Midbrain (tissue), 1 donor: ENCODE data around the gene PFKP.
A peak's percentile ranks its signal among the peaks of the same experiment; 100 is the strongest.
"Not testable (repeated sequence)": the region's sequence is repeated elsewhere in the genome, so short reads cannot be mapped to it uniquely, and the experiment has no call there.

Source experiments
- DNase-seq: peaks from one replicate; lab custom pipeline; 2025; lab: John Stamatoyannopoulos, UW

PFKP gene

DNA sequence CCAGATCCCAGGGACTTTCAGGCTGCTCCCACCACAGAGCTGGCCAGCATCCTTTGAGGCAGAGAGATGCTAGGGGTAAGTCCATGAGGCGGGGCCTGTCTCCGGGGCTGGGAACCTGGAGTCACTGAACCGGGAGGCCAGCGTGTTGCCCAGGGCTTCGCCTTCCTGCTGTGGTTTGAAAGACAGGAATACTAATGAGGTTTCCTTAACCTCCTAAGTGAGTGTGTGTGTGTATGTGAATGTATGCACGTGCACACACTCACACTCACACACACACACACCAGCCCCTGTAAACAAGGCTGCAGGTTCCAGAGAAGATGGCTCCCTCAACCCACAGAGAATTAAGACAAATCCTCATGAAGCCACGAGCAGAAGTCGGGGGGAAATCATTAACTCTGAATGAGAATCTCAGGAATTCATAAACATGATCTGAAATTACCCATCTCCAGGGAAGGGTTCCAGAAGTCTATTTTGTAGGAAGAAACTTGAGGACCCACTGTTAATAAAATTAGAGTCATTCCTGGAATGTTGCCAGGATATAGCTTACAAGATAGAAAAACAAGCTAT is 20.3 kb upstream of the PFKP start:
- DNase-seq, result no peak

DNA sequence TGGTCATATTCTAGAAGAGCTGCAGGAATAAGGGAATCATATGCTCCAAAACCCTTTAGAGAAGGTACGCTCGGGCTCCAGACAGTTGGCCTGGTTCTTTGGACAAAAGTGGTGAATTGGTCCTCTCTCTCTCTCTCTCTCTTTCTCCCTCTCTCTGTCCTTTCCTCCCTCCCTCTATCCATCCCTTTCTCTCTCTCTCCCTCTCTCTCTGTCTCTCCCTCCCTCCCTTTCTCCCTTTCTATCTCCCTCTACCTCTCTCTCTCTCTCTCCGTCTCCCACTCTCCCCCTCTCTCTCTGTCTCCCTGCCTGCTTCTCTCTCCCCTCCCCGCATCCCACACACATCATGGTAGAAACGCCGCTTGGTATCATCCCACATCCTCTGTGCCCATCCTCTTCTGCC is 19.8 kb upstream of the PFKP start:
- no peak for DNase-seq

DNA sequence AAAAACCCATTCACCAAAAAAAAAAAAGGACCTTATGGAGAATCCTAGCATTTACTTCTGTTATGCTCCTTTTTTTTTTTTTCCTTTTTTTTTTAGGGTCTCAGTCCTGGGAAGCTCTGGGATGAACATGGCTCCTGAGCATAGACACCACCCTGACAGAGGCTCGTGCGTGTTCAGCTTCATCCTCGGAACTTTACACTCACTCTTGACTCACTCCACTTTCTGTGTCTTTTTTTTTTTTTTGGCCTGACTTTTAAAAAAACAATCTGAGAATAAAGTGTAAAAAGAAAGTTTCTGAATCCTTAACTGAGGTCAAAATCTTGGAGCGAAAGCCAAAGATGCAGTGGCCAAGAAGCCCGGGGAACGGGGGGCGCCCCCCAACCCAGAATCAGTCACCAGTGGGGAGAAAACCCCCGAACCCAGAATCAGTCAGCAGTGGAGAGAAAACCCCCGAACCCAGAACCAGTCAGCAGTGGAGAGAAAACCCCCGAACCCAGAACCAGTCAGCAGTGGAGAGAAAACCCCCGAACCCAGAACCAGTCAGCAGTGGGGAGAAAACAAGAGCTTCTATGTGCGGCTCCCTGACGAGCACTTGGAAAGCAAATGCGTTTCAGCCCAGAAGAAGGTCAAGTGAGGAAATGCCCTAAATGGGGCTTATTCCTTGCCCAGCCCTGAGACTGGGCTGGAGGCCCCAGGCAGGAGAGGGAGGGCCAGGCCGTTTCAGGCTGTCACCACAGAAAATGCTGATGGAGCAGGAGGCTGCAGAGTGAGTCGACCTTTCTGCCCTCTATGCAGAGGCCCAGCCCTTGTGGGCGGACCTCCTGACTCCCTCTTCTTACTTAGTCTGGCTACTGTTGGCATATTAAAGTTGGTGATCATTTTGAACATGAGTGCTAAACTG is 19.0 kb upstream of the PFKP start:
- peak; percentile 43 for DNase-seq

DNA sequence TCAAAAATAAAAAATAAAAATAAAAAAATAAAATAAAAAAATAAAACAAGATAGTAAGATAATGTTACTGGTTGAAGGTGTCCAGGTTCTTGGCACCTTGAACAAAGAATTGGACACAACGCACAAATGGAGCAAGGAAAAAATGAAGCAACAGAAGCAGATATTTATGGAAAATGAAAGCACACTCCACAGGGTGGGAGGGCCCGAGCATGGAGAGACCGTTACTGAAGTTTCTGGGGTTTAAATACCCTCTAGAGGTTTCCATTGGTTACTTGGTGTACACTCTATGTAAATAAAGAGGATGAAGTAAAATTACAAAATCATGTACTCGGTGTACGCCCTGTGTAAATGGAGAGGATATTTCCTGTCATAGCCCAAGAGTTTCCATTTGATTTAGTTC is 15.7 kb upstream of the PFKP start:
- no peak for DNase-seq

DNA sequence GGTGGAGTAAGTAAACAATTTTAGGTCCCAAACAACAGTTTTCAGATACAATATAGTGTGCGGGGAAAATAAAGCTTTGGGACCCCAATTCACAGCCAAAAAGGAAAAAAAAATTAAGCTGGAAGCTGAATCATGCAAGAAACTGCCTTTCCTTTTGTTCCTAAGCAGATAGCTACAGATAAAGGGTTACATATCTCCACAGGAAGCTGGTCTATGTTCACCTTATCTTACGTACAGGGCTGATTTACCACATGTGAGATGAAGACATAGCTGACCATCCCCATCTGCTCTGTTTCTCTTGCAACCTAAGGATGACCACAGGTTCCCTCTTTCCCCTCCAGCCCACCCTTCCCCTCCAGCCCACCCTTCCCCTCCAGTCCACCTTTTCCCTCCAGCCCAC is 14.2 kb upstream of the PFKP start:
- DNase-seq, result no peak

DNA sequence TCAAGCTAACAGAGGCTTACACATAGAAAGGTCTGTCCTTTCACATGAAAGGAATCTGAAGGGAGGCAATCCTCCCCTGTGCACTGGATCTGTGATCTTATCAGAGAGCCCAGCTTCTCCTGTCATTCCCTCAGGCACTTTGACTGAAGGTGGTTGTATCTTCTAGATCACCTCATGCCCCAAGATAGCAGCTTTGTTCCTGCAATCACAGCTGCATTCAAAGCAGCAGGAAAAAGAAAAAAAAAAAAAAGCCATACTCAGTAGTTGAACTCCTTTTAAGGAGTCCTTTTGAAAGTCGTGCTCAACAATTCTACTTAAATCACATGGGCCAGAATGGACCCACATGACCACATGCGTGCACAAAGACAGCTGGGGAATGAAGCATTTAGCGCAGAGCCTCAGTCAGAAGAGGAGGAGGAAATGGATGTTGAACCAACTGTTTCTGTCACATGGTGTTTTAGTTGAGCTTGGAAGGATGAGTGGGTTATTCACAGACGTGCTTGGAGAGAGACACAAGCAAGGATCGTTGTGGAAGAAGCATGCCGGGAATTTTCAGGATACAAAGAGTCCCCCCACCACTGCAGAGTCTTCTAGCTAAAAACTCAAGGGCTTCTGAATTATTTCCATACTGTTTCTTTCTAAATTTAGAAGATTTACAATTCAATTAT is 13.0 kb upstream of the PFKP start:
- DNase-seq, result no peak

DNA sequence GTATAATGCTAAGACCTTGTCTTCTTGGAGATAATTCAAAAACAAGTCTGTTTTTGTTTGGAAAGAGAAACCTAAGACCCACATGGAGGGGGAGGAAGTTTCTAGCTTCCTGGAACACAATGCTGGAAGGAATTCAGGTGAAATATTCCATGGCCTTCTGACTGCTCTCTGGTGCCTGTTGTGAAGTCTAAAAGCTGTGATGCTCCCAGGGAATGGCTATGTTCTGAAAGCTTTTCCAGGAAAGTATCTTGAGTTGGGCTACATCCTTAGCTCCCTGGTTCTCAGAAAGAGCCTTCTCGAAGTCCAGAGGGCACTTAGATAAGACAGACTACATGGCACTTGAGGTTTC is 12.5 kb upstream of the PFKP start:
- DNase-seq, result no peak

DNA sequence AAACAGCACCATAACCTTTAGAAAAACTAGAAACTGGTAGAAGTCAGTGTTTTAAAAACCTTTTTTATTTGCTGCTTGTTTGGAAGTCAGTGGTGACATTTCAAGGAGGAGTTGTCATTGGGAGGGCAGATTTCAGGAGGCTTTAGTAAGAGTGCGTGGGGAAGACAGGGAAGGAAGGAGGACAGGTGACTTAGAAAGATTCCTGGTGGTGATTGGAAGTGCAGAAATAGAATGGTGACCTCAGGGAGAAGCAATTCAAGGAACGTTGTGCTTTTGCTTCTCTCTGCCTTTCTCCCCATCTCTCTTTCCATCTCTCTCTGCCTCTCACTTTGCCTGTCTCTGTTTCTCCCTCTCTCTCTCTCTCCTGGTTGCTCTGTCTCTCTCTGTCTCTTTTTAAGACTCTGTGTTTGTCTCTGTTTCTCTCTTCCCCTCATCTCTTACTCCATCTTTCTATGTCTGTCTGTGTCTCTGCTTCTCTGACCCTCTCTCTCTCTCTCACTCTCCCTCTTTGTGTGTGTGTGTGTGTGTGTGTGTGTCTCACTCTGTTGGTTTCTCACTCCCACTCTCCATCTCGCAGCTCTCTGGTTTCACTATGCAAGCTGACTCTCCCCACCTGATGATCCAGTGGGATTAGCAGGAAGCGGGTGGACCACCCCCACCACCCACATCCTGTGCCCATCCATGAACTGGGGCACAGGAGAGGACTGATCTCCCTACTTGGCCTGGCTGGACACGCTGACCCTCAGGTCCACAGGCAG is 10.9 kb upstream of the PFKP start:
- no peak for DNase-seq

DNA sequence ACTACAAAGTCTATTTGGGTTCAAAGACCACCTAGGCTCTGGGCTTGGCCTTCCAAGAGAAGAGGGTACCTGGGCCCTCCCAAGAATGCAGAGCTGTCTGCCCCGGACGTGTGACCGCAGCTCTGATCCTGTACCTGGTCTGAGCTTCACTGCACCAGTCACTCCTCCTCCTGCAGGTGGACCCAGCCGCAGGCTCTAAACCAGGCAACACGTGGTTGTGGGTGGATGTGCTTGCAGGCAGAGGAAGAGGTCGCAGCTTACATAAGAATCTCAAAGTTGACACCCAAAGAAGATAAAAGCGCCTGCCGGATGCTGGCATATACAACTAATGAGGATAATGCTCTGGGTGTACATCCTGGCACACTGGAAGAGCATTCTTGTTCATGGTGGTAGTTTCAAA is 9.4 kb upstream of the PFKP start:
- DNase-seq, result no peak

DNA sequence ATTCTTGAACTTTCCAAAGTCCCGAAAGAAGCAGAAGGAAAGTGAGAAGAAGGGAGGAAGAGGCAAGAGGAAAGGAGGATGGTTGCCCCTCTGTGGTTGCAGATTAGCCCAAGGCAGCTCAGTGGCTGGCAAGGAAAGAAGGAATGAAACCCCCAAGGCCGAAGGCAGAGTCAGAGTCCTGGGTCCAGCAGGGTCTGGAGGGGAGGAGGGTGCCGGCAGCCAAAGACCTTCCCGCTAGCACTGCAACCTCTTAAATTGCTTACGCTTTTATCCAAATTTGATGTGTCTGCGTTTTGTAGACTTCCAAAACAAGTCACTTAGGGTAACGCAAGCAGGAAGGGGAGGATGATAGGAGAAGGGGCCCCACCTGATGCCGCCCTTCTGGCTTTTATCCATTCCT is 7.4 kb upstream of the PFKP start:
- no peak for DNase-seq

DNA sequence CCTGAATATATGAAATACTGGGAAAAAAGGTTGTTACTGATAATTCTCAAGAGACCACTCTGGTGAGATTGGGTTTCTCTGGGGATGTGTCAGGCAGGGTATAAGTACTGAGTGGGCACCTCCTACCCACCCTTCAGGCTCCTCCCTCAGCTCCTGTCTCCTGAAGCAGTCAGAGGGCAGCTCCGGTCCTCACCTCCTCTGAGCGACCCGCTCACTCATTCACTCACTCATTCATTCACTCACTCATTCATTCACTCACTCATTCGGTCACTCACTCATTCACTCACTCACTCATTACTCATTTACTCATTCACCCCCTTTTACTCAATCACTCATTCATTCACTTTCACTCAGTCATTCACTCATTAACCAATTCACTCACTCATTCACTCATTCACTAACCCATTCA is 6.9 kb upstream of the PFKP start:
- no peak for DNase-seq

DNA sequence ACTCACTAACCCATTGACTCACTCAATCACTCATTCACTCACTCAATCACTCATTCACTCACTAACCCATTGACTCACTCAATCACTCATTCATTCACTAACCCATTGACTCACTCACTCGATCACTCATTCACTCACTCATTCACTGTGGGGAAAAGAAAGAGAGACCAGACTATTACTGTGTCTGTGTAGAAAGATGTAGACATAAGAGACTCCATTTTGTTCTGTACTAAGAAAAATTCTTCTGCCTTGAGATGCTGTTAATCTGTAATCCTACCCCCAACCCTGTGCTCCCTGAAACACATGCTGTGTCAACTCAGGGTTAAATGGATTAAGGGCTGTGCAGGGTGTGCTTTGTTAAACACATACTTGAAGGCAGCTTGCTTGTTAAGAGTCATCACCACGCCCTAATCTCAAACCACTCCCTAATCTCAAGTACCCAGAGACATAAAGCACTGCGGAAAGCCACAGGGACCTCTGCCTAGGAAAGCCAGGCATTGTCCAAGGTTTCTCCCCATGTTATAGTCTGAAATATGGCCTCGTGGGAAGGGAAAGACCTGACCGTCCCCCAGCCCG is 5.9 kb upstream of the PFKP start:
- not testable (repeated sequence) for DNase-seq

DNA sequence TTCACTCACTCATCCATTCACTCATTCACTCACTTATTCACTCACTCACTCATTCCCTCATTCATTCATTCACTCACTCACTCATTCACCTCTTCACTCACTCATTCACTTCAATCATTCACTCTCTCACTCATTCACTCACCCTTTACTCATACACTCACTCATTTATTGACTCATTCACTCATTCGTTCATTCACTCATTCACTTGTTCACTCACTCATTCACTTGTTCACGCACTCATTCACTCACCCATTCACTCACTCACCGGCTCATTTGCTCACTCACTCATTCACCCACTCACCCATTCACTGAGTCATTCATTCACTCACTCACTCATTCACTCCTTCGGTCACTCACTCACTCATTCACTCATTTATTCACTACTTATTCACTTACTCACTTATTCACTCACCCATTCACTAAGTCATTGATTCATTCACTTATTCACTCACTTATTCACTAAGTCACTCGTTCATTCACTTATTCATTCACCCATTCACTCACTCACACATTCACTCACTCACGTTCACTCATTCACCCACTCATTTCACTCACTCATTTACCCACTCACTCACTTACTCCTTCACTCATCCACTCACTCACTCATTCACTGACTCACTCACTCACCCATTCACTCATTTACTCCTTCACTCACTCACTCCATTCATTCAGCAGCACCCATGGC is 4.7 kb upstream of the PFKP start:
- no peak for DNase-seq

DNA sequence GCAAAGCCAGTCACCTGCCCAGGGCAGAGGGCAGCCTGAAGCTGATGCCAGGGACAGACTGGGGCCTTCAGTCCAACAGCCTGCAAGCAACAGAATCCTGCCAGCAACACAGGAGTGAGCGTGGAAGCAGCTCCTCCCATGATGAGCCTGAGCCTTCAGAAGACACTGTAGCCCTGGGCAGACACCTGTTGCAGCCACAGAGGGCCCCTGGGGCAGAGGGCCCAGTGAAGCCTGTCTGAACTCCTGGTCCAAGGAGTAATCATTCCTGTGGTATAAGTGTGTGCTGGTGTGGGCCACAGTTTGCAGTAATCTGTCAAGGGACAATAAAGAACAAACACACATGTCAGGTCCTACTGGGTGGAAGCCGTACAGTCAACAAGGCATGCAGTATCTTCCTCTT is 2.9 kb upstream of the PFKP start:
- no peak for DNase-seq

DNA sequence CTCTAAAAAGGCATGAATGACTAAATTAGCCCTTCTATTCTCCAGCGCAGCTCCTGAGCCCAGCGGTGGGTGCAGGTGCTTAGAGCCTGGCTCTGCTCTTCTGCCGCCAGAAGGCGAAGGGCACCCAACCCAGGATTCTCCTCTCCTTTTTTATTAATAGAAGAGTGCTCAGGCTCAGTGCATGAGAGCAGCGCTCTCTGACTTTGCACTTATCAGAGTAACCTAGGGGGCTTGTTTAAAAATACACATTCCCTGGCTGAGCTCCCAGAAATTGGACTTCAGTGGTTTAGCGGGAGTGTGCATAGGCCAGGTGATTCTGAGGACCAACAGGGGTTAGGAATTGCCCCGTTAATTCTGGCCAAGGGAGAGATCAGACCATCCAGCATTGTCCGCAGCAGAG is 1.7 kb upstream of the PFKP start:
- no peak for DNase-seq

DNA sequence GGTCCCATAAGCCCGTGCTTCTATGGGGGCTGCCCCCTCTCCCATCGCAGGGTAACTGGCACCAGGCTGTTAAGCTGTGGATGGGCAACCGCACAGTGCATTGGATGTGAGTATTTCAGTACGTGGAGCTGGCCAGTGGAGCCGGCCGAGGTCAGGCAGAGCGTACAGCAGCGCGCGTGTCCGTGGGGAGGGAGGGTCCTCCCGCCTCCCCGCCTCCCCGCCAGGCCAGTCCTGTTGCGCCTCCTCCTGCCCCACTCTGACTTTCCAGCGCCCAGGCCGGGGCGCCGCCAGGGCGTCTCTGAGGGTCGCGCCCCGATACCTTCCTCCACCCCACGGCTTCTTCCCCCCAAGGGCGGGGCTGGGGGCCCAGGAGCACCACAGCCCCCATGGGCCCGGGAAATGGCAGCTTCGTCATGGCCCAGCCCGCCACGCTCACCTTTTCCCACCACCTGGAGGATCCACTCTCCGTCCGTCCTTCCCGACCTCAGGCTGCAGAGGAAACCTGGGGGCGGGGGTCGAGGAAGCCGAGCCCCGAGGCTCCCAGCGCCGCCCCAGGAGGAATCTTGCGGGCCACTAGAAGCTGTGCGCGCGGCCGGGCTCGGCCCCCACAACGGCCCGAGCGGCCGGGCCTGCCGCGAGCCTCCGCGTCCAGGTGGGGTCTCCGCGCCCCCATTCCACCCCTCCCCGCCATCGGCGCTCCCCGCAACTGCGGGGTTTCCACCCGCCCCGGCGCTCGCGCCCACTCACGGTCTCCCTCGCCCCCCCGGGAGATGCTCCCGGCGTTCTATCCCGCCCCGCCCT is 831 bp upstream of the PFKP start:
- DNase-seq, result no peak

DNA sequence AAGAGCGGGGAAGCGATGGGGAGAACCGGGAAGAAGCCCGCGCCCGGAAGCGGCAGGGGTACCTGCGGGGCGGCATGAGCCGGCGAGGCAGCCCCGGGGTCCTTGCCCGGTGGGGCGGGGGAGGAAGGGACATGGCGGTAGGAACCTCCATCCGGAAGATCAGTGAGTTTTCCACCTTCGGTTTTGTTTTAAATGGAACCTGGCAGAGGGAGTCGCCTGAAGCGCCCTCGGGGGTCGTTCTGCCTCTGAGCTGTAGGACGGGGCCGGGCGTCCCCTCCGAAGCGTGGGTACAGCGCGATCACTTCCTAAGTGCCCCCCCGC is 471 bp downstream of the PFKP start:
- DNase-seq, result no peak

DNA sequence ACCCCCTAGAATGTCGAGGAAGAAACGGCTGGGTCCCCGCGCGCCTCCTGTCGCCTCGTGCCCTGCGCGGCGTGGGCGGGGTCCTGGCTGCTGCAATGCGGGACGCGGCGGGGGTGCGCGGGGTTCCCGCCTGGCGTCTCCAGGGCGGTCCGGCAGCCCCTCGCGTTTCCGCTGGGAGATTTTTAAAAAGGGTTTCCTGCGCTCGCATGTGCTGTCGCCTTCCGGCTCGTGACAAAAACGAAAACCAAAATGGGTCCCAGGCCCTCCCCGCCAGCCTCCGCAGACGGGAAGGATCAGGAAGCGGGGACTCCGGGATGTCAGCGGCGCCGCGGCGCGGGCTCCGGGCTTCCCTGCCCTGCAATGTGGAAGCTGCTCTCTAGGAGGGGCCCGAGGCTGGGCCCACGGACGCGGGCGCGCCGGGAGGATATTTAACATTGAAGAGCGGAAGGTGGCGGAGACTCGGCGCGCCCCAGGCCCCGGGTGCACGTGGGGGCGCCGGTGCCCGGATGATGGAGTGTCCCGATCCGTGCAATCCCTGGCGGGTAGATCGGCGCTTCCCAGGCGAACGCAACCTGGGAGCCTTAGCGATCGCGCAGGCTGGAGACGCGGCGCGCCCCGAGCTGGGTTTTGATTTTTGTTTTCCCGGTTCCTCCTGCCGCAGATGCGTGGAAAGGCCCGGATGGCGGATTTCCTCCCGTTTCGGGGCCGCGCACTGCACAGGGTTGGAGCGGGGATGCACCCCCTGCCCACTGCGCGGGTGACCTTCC is 1.0 kb downstream of the PFKP start:
- DNase-seq, result peak; percentile 17

DNA sequence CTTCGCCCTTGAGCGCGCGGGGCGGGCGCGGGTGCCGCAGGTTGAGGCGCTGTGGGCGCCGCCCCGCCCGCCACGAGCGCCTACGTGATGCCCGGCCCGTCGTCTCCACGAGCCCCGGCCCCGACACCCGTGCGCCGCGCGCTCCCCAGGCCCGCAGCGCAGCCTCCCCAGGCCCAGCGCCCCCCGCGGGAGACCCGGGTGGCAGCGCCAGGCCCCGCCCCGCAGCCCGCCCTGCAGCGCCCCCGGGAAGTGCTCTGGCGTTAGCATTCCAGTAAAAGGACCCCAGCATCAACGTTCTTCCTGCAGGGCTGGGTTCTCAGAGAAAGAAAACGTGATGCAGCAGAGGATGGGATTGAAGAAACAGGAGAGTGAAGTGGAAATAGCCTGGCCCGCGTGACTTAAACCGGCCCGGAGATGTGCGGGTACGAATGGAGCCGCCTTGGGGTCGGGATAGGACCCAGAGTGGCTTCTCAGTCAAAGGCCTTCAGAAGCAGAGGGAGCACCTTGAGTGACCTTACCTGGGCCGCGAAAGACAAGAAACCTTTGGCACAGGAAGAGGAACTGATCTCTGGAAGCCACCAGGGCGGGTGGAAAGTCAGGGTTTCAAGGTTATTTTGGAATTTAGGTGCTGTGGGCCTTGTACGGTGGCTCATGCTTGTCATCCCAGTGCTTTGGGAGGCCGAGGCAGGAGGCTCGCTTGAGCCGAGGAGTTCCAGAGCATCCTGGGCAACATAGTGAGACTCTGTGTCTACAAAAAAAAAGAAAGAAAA is 1.8 kb downstream of the PFKP start:
- peak; percentile 23 for DNase-seq
